Natural killer cell (primary cell): Measurements from ENCODE around the gene NFIA. TPM values are rescaled to one million over a fixed set of nuclear protein-coding genes. Genes with fewer than 3 reads are reported as not detected.

Source experiments
- ATAC-seq, 3 donors: fragments of 150-1000 bp in 2 of 3; fragments of 200-7000 bp in 1 of 3; cut with Tn5 transposase; 1 replicate in 1 of 3; 2 replicates in 2 of 3; pipeline ENCODE4 v1.10.0; 2021; ENCODE audit warnings: mild to moderate bottlenecking in 2 of 3, moderate library complexity in 2 of 3
- DNase-seq, 2 donors: peaks; one replicate each; pipeline versions ENCODE4 v3.0.0 to v3.0.0-alpha.2; 2013 to 2021; ENCODE audit warnings: mixed read lengths in 1 of 2
- H3K27ac ChIP-seq: one replicate; pipeline ENCODE4 v1.5.1; 2013; ENCODE audit warnings: mild to moderate bottlenecking, low read length
- H3K27me3 ChIP-seq: one replicate; pipeline ENCODE4 v1.6.1; 2013; ENCODE audit warnings: low read length; ENCODE audit not compliant: control insufficient read depth, insufficient read depth
- H3K36me3 ChIP-seq: one replicate; pipeline ENCODE4 v1.6.1; 2013; ENCODE audit warnings: low read length; ENCODE audit not compliant: control insufficient read depth, insufficient read depth
- H3K4me1 ChIP-seq: one replicate; pipeline ENCODE4 v1.6.1; 2013; ENCODE audit warnings: low read length; ENCODE audit not compliant: control insufficient read depth, insufficient read depth
- H3K4me3 ChIP-seq: one replicate; pipeline ENCODE4 v1.5.1; 2013; ENCODE audit warnings: low read length
- H3K9me3 ChIP-seq: one replicate; pipeline ENCODE4 v1.6.1; 2013; ENCODE audit warnings: low read length; ENCODE audit not compliant: control insufficient read depth, insufficient read depth
- H3K27ac Mint-ChIP-seq, 2 donors: one replicate each; pipeline ENCODE4 v1.8.0; 2022; ENCODE audit warnings: mild to moderate bottlenecking in 2 of 2, mixed read lengths in 2 of 2, moderate library complexity in 1 of 2
- H3K27me3 Mint-ChIP-seq, 2 donors: one replicate each; pipeline ENCODE4 v1.8.0; 2022; ENCODE audit warnings: low read depth in 2 of 2, mixed read lengths in 2 of 2
- H3K36me3 Mint-ChIP-seq: one replicate; pipeline ENCODE4 v1.8.0; 2022; ENCODE audit warnings: mixed read lengths
- H3K4me1 Mint-ChIP-seq, 2 donors: one replicate each; pipeline ENCODE4 v1.8.0; 2022; ENCODE audit warnings: mixed read lengths in 2 of 2
- H3K4me3 Mint-ChIP-seq: one replicate; pipeline ENCODE4 v1.8.0; 2022; ENCODE audit warnings: mild to moderate bottlenecking, moderate library complexity, mixed read lengths
- H3K9me3 Mint-ChIP-seq, 2 donors: one replicate each; pipeline ENCODE4 v1.8.0; 2022; ENCODE audit warnings: mixed read lengths in 2 of 2
- WGBS: methylation state at CpG from one replicate; pipeline ENCODE4 v1.1.7; 2013; ENCODE audit warnings: missing lambda C conversion rate; ENCODE audit not compliant: insufficient coverage; 5-methylcytosine and 5-hydroxymethylcytosine counted together
- intact Hi-C: fragments of 100-400 bp; cut with micrococcal nuclease; formaldehyde crosslinking; loops from one replicate; pipeline ENCODE4 v1.14.2; 2022
- total RNA-seq, 4 donors: library from RNA; stranded (reverse); fragments of 120-200 nt in 1 of 4; gene quantifications; one replicate each; pipeline versions ENCODE4 v1.2.3 to v1.2.4, GENCODE V29; 2013 to 2022
- TF ChIP-seq, protein P1 (sequence below): fragments of 200-600 bp; IDR thresholded peaks from one replicate; pipeline ENCODE4 v1.8.0; 2022; ENCODE audit warnings: antibody characterized with exemption

Gene NFIA
- total RNA-seq, 3 donors from 2014 or later (not counting 1 experiment from before 2014, with no cell fraction given), result 3.5 to 6.5 (median 3.6) TPM

DNA sequence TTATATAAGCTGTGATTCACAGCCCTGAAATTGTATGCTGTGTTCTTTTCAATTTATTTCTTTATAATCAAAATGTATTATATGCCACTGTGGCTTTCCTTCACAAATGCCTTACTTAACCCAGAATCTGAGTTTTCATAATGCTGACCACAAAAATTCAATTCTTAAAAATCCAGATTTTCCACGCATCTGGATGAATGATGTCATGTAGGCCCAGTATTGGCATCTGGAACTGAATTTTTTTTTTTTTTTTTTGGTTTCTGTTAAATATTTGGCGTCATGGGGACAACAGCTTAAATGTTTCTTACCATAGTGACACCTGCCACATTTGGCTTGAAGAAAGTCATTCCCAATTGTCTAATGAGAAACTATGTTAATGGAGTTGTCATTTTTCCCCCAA is 345.8 kb downstream of the NFIA start:
- Histone ChIP-seq H3K27ac (no peak overlapping the region), H3K27me3 (no peaks in the 10 kb centered on the region), H3K4me3 (no peak overlapping the region), H3K36me3 (no peaks in the 10 kb centered on the region), H3K4me1 (no peaks in the 10 kb centered on the region), H3K9me3 (no peaks in the 10 kb centered on the region)
- TF ChIP-seq, protein P1, sequence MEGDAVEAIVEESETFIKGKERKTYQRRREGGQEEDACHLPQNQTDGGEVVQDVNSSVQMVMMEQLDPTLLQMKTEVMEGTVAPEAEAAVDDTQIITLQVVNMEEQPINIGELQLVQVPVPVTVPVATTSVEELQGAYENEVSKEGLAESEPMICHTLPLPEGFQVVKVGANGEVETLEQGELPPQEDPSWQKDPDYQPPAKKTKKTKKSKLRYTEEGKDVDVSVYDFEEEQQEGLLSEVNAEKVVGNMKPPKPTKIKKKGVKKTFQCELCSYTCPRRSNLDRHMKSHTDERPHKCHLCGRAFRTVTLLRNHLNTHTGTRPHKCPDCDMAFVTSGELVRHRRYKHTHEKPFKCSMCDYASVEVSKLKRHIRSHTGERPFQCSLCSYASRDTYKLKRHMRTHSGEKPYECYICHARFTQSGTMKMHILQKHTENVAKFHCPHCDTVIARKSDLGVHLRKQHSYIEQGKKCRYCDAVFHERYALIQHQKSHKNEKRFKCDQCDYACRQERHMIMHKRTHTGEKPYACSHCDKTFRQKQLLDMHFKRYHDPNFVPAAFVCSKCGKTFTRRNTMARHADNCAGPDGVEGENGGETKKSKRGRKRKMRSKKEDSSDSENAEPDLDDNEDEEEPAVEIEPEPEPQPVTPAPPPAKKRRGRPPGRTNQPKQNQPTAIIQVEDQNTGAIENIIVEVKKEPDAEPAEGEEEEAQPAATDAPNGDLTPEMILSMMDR, result no peak
- no peak overlapping the region for H3K4me3 Mint-ChIP-seq
- ATAC-seq, result no peak
- H3K27ac Mint-ChIP-seq, result no peak overlapping the region
- H3K27me3 Mint-ChIP-seq, result peaks cover 5 to 6% of the 10 kb centered on the region in 2 donors
- no peaks in the 10 kb centered on the region for H3K36me3 Mint-ChIP-seq
- H3K4me1 Mint-ChIP-seq, result peaks cover 0 to 4% of the 10 kb centered on the region in 2 donors
- DNase-seq, result no peak
- WGBS, result 80% methylated on average over 1 of the region's 2 CpGs
- H3K9me3 Mint-ChIP-seq, result no peaks in the 10 kb centered on the region
- intact Hi-C loops, result no loop called here

DNA sequence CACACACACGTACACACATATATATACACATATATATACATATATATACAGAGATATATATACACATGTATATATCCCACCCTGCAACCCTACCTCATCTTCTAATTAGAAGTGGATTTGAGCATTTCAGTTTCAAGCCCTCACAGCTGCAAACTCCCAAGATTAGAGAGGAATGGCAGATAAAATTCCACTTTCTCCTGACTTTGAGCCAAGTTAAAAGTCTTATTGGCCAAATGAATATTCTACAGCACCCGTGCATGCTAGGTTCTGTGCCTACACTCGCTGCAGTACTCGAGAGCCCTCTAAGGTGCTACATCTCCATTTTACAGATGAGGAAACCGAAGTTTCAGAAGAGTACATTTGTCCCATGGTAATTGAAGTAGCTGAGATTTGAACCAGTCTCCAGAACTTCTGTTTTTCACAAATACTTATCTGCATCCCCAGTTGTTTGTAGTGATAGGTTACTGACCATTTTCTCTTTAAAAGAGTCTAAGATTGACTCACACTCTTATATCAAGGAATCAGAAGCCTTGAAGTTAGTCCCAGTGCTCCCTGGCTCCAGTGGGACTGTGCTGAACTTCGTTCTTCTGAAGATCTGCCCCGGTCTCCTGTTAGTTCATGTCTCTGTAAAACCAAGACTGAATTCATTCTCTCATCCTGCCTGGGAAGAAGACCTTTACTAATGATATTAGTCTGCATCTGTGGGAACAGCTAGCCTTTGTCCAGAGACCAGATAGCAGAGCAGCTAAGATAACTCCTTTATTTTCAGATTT is 350.4 kb downstream of the NFIA start:
- no peaks in the 10 kb centered on the region for H3K9me3 ChIP-seq
- DNase-seq, result no peak
- H3K27ac ChIP-seq, result no peak overlapping the region
- H3K4me1 ChIP-seq, result no peaks in the 10 kb centered on the region
- no peak overlapping the region for H3K4me3 ChIP-seq
- H3K36me3 ChIP-seq, result no peaks in the 10 kb centered on the region
- ATAC-seq, result no peak
- Mint-ChIP-seq H3K4me1 (no peaks in the 10 kb centered on the region), H3K9me3 (no peaks in the 10 kb centered on the region), H3K36me3 (no peaks in the 10 kb centered on the region), H3K27ac (no peak overlapping the region), H3K27me3 (peaks cover 6 to 8% of the 10 kb centered on the region in 2 donors), H3K4me3 (no peak overlapping the region)
- WGBS, result 90% methylated on average over 6 of the region's 7 CpGs
- no peaks in the 10 kb centered on the region for H3K27me3 ChIP-seq
- TF ChIP-seq, protein P1, result no peak
- intact Hi-C loops, result no loop called here

DNA sequence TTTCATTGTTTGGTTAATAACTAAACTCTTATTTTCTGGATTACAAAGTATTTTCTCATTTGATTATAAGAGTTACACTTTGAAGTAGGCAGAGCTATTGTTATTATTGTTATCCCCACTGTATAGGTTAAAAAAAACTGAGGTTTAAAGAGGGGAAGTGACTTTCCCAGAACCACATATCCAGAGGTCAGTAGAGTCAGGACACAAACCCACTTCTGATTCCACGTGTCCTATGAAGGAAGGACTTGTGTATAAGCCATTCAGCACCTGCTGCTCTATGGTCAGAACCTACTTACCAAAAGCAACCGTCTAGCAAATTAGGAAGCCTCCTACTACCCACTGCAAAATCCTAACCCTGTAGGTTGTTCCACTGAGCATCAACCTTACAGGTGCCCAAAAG is 351.3 kb downstream of the NFIA start:
- Mint-ChIP-seq H3K27me3 (peaks cover 6 to 8% of the 10 kb centered on the region in 2 donors), H3K36me3 (no peaks in the 10 kb centered on the region), H3K4me3 (no peak overlapping the region), H3K27ac (no peak overlapping the region), H3K9me3 (no peaks in the 10 kb centered on the region), H3K4me1 (no peaks in the 10 kb centered on the region)
- Histone ChIP-seq H3K36me3 (no peaks in the 10 kb centered on the region), H3K4me1 (no peaks in the 10 kb centered on the region), H3K9me3 (no peaks in the 10 kb centered on the region), H3K27ac (no peak overlapping the region), H3K4me3 (no peak overlapping the region), H3K27me3 (no peaks in the 10 kb centered on the region)
- DNase-seq (no peak), ATAC-seq (no peak)
- TF ChIP-seq, protein P1, result no peak
- intact Hi-C loops, result no loop called here
- 75% methylated on average over 2 of the region's 2 CpGs for WGBS

DNA sequence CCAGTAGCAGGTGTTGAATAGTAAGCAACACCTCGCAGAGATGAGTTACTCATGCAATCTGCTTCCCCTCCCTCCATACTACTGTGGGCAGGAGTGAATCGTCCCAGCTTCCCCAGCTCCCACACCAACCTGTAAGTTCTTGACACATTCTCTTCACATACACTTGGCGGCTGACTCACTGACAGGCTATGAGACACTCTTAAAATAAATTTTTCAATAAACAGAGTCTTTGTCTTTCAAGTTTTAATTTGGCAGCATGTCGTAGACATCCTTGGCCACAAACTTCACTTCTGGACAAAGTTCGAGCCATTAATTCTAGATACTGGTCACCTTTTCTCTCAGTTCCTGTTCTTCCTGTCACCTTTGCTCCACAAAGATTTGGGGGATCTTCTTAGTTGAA is 351.9 kb downstream of the NFIA start:
- DNase-seq, result no peak
- no peaks in the 10 kb centered on the region for H3K27me3 ChIP-seq
- Mint-ChIP-seq H3K27me3 (peaks cover 6 to 8% of the 10 kb centered on the region in 2 donors), H3K36me3 (no peaks in the 10 kb centered on the region), H3K4me3 (no peak overlapping the region), H3K4me1 (no peaks in the 10 kb centered on the region), H3K27ac (no peak overlapping the region), H3K9me3 (no peaks in the 10 kb centered on the region)
- H3K4me1 ChIP-seq, result no peaks in the 10 kb centered on the region
- intact Hi-C loops, result no loop called here
- ATAC-seq, result no peak
- no peaks in the 10 kb centered on the region for H3K9me3 ChIP-seq
- no peak overlapping the region for H3K4me3 ChIP-seq
- TF ChIP-seq, protein P1, result no peak
- WGBS, result 81% methylated on average over 5 of the region's 5 CpGs
- H3K36me3 ChIP-seq, result no peaks in the 10 kb centered on the region
- no peak overlapping the region for H3K27ac ChIP-seq
